HT1080 (cell line): ENCODE measurements around the gene ZNF619. TPM values are rescaled to one million over a fixed set of nuclear protein-coding genes. Genes with fewer than 3 reads are reported as not detected.
"Not testable (repeated sequence)": the region's sequence is repeated elsewhere in the genome, so short reads cannot be mapped to it uniquely, and the experiment has no call there.

Source experiments
- DNase-seq: peaks from one replicate; pipeline ENCODE4 v3.0.0-alpha.2; 2015; ENCODE audit warnings: low read depth
- polyA plus RNA-seq, 2 experiments: library from polyadenylated mRNA; depleted of rRNA; stranded (reverse); fragments of >200 nt; gene quantifications; 2 replicates each; pipeline ENCODE4 v1.2.3, GENCODE V29; 2015
- total RNA-seq: library from RNA; depleted of rRNA; stranded (reverse); fragments of >200 nt; shearing (Covaris generic); gene quantifications from 2 replicates; pipeline ENCODE4 v1.2.3, GENCODE V29; 2014; rRNA removed

The ZNF619 gene
- total RNA-seq, result 6.3 and 9.0 TPM in 2 replicates
- polyA plus RNA-seq (2015; cell fraction: cytosol; rRNA removed), result 3.5 and 6.3 TPM in 2 replicates
- 10.6 and 12.3 TPM in 2 replicates for polyA plus RNA-seq (2015; cell fraction: nucleus; rRNA removed)

GRCh38 chr3:40476478-40477470, at the start of gene ZNF619:
TSS of gene ZNF619 (plus strand) at chr3:40477122. CDS start at chr3:40477980, 858 bp downstream.
- DNase-seq, result peak; percentile 77

DNA sequence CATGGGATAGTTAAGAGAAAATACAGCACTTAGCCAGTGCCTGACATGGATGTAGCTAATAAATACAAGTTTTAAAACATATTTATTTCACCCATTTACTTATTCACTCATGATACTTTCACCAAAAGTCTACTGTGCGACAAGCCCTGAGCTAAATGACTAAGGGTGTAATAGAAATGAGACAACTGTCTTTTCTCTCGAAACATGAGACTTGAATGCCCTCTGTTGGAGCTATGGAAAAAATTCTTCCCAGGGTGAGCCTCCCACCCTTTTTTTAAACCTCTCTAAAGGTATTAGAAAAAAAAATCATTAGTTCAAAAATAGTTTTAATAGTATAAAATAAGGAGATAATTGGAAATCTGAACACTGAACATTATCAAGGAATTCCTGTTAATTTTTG, 44.1 kb upstream of the ZNF619 start:
- DNase-seq, result peak; percentile 27

- DNase-seq, result no peak
Observed at GRCh38 chr3:40437889-40438288, 39.0 kb upstream of the ZNF619 start.

- no peak for DNase-seq
Observed at GRCh38 chr3:40445062-40445461, 31.9 kb upstream of the ZNF619 start.

GRCh38 chr3:40445880-40446279, 31.0 kb upstream of the ZNF619 start:
- DNase-seq, result no peak

DNA sequence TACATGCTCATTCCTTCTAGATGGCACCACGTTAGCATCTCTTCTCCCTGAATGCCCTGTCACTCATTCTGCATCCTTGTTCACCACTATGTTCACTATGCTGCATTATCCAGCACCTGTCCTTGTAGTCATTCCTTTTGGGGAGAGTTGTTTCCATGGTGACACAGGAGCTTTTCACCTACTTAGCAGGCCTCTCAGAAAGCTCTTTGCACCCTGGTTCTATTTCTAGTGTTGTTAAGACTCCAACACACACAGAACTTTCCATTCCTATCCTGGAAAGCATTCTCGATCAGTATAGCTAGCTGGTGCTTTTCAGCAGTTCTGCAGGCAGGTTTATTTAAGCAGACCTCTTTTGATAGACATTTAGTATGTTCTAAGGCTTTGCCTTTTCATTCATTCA, 26.5 kb upstream of the ZNF619 start:
- no peak for DNase-seq

GRCh38 chr3:40451551-40451950, 25.4 kb upstream of the ZNF619 start:
- DNase-seq, result no peak

DNA sequence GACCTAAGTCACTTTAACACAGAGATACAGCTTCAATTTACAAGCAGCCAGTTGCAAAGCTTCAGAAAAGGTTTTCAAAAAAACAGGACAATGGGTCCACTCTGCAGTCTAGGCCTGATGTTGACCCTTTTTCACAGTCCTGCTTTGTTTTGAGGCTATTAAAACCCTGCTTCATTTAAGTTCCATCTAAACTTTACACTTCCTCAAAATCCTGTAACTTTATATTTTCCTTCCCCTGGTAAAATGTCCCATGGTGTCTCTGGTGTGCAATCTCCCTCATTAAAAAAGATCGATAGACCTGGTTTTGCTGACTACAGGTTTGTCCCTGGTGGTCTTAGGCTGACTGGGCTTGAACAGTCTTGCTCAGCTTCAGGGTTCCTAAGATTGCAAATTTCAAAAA, 24.9 kb upstream of the ZNF619 start:
- DNase-seq, result no peak

DNA sequence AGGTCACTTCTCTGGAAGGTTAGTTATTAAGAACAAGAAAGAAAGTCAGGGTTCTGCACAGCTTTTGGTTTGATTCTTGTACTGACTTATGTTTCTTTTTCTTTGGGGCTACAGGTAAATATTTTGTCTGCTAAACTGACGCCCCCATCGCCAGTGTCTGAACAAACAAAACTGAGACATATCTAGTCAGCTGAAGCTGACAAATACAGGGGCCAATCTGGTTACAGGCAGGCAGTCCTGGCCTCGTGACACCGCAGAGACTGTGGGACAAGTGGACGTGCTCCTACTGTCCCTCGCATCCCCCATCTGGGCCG, 24.4 kb upstream of the ZNF619 start:
- DNase-seq, result no peak

- DNase-seq, result peak; percentile 99
Observed at GRCh38 chr3:40452876-40453730, 23.8 kb upstream of the ZNF619 start.

DNA sequence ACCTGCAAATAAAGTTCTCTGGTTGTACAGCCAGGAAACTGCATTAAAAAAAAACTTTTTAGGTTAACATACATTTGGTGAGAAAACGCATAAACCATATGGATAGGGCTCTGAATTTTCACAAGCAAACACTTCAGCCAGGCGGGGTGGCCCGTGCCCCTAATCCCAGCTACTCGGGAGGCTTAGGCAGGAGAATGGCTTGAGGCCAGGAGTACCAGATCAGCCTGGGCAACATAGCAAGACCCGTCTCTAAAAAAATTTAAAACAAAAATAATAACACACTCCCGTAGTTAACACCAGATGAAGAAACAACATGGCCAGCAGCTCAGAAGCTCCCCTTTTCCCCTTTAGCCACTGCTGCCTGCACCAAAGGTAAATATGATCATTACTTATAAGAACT, 23.0 kb upstream of the ZNF619 start:
- DNase-seq, result no peak

DNA sequence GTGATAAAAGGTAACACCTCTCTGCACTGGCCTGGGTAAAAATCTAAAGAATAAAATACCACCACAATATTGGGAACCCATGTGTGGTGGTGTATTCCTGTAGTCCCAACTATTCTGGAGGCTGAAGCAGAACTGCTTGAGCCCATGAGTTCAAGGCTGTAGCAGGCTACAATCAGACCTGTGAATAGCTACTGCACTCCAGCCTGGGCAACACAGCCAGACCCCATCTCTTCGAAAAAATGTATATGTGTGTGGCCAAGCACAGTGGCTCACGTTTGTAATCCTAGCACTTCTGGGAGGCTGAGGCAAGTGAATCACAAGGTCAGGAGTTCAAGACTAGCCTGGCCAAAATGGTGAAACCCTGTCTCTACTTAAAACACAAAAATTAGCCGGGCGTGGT, 21.6 kb upstream of the ZNF619 start:
- no peak for DNase-seq

- DNase-seq, result no peak
Observed at GRCh38 chr3:40456279-40456939, 20.5 kb upstream of the ZNF619 start.

DNA sequence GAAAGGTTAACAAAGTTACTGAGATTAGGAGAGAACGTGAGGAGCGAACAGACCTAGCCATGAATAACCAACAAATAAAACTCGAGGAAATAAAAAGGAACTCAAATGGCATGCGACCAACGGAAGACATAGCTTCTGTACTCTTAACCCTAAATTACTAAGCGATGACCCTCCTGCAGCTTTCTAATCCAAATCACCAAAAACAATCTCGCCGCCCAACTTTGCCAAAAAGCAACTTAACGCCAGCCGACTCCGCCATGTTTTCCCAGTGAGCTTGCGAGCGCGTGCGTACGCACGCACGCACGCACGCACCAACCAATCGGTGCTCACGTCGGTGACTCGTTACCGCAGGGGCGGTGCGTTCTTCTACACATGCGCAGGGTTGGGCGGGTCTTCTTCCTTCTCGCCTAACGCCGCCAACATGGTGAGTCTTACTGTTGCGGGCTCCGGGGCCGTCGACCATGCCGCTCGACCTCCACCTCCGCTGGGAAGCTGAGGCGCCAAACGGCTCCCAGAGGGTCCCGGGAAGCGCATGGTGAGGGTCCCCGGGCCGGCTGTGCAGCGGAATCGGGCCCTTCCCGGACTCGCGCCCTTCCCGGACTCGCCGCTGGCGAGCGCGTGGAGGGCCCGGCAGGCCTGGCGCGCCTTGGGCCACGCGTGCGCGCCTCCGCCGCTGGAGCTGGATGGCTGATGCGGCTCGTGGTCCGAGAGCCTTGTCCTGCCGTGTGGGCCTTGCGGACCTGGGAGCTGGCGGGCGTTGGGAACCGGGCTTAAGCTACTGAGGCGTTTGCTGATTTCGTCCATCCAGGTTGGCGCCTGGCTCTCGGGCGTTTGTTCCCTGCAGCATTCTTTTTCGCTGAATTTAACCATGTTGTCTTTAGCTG, 19.7 kb upstream of the ZNF619 start, which contains the start of gene RPL14:
RPL14 (plus strand) TSS at position 400 of the 884 bp plus-strand sequence; CDS start at position 533, 133 bp downstream.
- peak; percentile 91 for DNase-seq

- no peak for DNase-seq
Observed at GRCh38 chr3:40458473-40458872, 18.4 kb upstream of the ZNF619 start.

GRCh38 chr3:40460481-40460880, 16.4 kb upstream of the ZNF619 start:
- DNase-seq, result peak; percentile 22

GRCh38 chr3:40461161-40461560, 15.8 kb upstream of the ZNF619 start:
- no peak for DNase-seq

GRCh38 chr3:40462838-40463237, 14.1 kb upstream of the ZNF619 start:
- DNase-seq, result not testable (repeated sequence)

GRCh38 chr3:40463579-40463978, 13.3 kb upstream of the ZNF619 start:
- no peak for DNase-seq
